ENCODE results near the gene CFAP157.

CFAP157 gene

DNA sequence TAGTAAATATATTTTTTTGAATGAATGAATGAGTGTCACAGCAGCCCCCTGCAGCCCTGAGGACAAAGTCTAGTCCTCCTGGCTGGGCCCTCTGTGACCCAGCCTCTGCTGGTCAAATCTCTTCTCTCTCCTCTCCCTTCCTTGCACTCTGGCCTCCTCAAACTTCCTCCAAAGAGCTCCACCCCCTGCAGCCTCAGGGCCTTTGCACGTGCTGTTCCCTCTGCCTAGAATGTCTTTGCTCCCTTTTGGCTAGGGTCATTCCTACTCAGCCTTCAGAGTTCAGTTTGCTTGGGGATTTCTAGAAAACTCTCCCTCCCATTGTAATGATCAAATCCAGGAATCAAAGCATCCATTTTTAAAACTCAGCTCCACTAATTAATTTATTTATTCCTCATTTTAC, 58.6 kb downstream of the CFAP157 start:
- DNase-seq: no peak

All from right hindlimb (tissue), 1 donor.